Activated CD4-positive, alpha-beta T cell treated with anti-CD3 and anti-CD28 coated beads, Interleukin-2, amount 10 ng/mL, durations not matched to agents 7 days and 5 days (primary cell): ENCODE measurements around the gene CALN1. TPM values are rescaled to one million over a fixed set of nuclear protein-coding genes. Genes with fewer than 3 reads are reported as not detected.

Experiments used
- CTCF ChIA-PET: fragments of 350-600 bp; sonication (Branson Sonifier 250); formaldehyde crosslinking; loops from one replicate; lab custom pipeline; 2021; ENCODE audit warnings: antibody characterized with exemption; lab: Charles Lee
- POLR2A ChIA-PET: fragments of 350-600 bp; sonication (Branson Sonifier 250); formaldehyde crosslinking; loops from one replicate; lab custom pipeline; 2021; ENCODE audit warnings: antibody characterized with exemption; lab: Charles Lee
- DNase-seq: peaks from one replicate; pipeline ENCODE4 v3.0.0-alpha.2; 2020
- H3K27ac Mint-ChIP-seq: one replicate; pipeline ENCODE4 v1.8.0; 2021; ENCODE audit warnings: mild to moderate bottlenecking, moderate library complexity, mixed read lengths
- H3K27me3 Mint-ChIP-seq: one replicate; pipeline ENCODE4 v1.8.0; 2021; ENCODE audit warnings: mixed read lengths
- H3K36me3 Mint-ChIP-seq: one replicate; pipeline ENCODE4 v1.8.0; 2021; ENCODE audit warnings: low read depth, mixed read lengths
- H3K4me1 Mint-ChIP-seq: one replicate; pipeline ENCODE4 v1.8.0; 2021; ENCODE audit warnings: mixed read lengths
- H3K4me3 Mint-ChIP-seq: one replicate; pipeline ENCODE4 v1.8.0; 2021; ENCODE audit warnings: mild to moderate bottlenecking, moderate library complexity, mixed read lengths
- H3K9me3 Mint-ChIP-seq: one replicate; pipeline ENCODE4 v1.8.0; 2021; ENCODE audit warnings: mixed read lengths
- total RNA-seq, 2 experiments: library from RNA; stranded (reverse); gene quantifications; one replicate each; pipeline ENCODE4 v1.2.3, GENCODE V29; 2021

CALN1 gene
- total RNA-seq, 2 experiments from 2014 or later = not detected

DNA sequence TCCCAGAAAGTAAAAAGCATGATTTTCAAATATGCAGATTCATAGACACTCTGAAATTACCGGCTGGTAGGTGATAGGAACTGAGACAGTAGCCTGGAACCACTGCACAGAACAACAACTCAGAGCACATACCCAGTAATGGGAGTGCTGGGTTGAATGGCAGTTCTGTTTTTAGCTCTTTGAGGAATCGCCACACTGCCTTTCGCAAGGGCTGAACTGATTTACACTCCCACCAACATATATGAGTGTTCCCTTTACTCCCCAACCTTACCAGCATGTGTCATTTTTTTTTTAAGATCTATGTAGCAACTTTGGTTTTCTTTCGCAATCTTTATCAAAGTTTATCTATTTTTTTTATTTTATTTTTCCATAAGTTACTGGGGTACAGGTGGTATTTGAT lies 358.8 kb downstream of the CALN1 start:
- Mint-ChIP-seq H3K4me1 (no peaks in the 10 kb centered on the region), H3K9me3 (peaks cover 3% of the 10 kb centered on the region), H3K27me3 (no peaks in the 10 kb centered on the region), H3K4me3 (no peak overlapping the region), H3K36me3 (no peaks in the 10 kb centered on the region), H3K27ac (no peak overlapping the region)
- DNase-seq = no peak
- ChIA-PET CTCF (no interaction called here), POLR2A (no interaction called here)

- Mint-ChIP-seq H3K9me3 (peaks cover 4% of the 10 kb centered on the region), H3K4me1 (no peaks in the 10 kb centered on the region), H3K4me3 (no peak overlapping the region), H3K27me3 (no peaks in the 10 kb centered on the region), H3K27ac (no peak overlapping the region), H3K36me3 (no peaks in the 10 kb centered on the region)
- ChIA-PET CTCF (interaction anchor here (0.7 kb wide), 1 partner anchor 127 kb away, joined by 5 read pairs; no protein-coding TSS in a partner anchor), POLR2A (no interaction called here)
- DNase-seq = no peak
These were observed 363.7 kb downstream of the CALN1 start for GRCh38 chr7:72048420-72048819.

GRCh38 chr7:72042855-72043254 lies 369.3 kb downstream of the CALN1 start:
- ChIA-PET CTCF (no interaction called here), POLR2A (no interaction called here)
- H3K36me3 Mint-ChIP-seq = no peaks in the 10 kb centered on the region
- H3K27ac Mint-ChIP-seq = no peak overlapping the region
- H3K4me3 Mint-ChIP-seq = no peak overlapping the region
- no peaks in the 10 kb centered on the region for H3K27me3 Mint-ChIP-seq
- H3K4me1 Mint-ChIP-seq = no peaks in the 10 kb centered on the region
- peaks cover 4% of the 10 kb centered on the region for H3K9me3 Mint-ChIP-seq
- DNase-seq = no peak

DNA sequence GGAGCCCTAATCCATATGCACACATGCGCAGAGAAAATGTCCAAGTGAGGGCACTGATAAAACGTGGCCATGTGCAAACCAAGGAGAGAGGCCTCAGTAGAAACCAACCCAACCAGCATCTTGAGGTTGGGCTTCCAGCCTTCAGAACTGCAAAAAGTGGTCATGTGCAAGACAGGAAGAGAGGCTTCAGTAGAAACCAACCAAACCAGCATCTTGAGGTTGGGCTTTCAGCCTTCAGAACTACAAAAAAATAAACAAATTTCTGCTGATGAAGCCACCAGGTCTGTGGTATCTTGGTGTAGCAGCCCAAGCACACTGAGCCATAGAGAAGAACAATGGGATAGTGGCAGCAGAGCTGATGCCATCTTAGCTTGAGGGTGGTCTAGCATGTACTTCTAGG lies 371.5 kb downstream of the CALN1 start:
- Mint-ChIP-seq H3K9me3 (peaks cover 2% of the 10 kb centered on the region), H3K4me1 (no peaks in the 10 kb centered on the region), H3K36me3 (no peaks in the 10 kb centered on the region), H3K27me3 (no peaks in the 10 kb centered on the region), H3K27ac (no peak overlapping the region), H3K4me3 (no peak overlapping the region)
- POLR2A ChIA-PET = no interaction called here
- no peak for DNase-seq
- CTCF ChIA-PET = no interaction called here

GRCh38 chr7:72039460-72039859 lies 372.7 kb downstream of the CALN1 start:
- no peaks in the 10 kb centered on the region for H3K36me3 Mint-ChIP-seq
- no peak for DNase-seq
- no peak overlapping the region for H3K27ac Mint-ChIP-seq
- ChIA-PET POLR2A (no interaction called here), CTCF (no interaction called here)
- peaks cover 2% of the 10 kb centered on the region for H3K9me3 Mint-ChIP-seq
- H3K4me3 Mint-ChIP-seq = no peak overlapping the region
- no peaks in the 10 kb centered on the region for H3K4me1 Mint-ChIP-seq
- no peaks in the 10 kb centered on the region for H3K27me3 Mint-ChIP-seq

- no peak for DNase-seq
- no peak overlapping the region for H3K27ac Mint-ChIP-seq
- no peaks in the 10 kb centered on the region for H3K9me3 Mint-ChIP-seq
- H3K36me3 Mint-ChIP-seq = no peaks in the 10 kb centered on the region
- CTCF ChIA-PET = interaction anchor here (0.7 kb wide), 1 partner anchor 19 kb away, joined by 4 read pairs; no protein-coding TSS in a partner anchor
- POLR2A ChIA-PET = no interaction called here
- no peak overlapping the region for H3K4me3 Mint-ChIP-seq
- H3K4me1 Mint-ChIP-seq = no peaks in the 10 kb centered on the region
- no peaks in the 10 kb centered on the region for H3K27me3 Mint-ChIP-seq
These were observed 374.0 kb downstream of the CALN1 start for GRCh38 chr7:72038022-72038732.

- Mint-ChIP-seq H3K27me3 (no peaks in the 10 kb centered on the region), H3K36me3 (no peaks in the 10 kb centered on the region), H3K4me1 (no peaks in the 10 kb centered on the region)
These were observed 374.6 kb downstream of the CALN1 start for GRCh38 chr7:72037516-72037915.

GRCh38 chr7:72035266-72035665 lies 376.9 kb downstream of the CALN1 start:
- ChIA-PET CTCF (no interaction called here), POLR2A (no interaction called here)
- Mint-ChIP-seq H3K4me3 (no peak overlapping the region), H3K36me3 (no peaks in the 10 kb centered on the region), H3K27me3 (no peaks in the 10 kb centered on the region), H3K9me3 (peaks cover 4% of the 10 kb centered on the region), H3K27ac (no peak overlapping the region), H3K4me1 (no peaks in the 10 kb centered on the region)
- no peak for DNase-seq

More at GRCh38 chr7:72037516-72037915, 374.6 kb downstream of the CALN1 start:
- ChIA-PET POLR2A (no interaction called here), CTCF (interaction anchor here (0.7 kb wide), 1 partner anchor 20 kb away, joined by 4 read pairs; no protein-coding TSS in a partner anchor)
- no peak for DNase-seq
- H3K4me3 Mint-ChIP-seq = no peak overlapping the region
- H3K27ac Mint-ChIP-seq = no peak overlapping the region
- peaks cover 1% of the 10 kb centered on the region for H3K9me3 Mint-ChIP-seq

- no peak overlapping the region for H3K27ac Mint-ChIP-seq
- H3K9me3 Mint-ChIP-seq = peaks cover 8% of the 10 kb centered on the region
- no peaks in the 10 kb centered on the region for H3K4me1 Mint-ChIP-seq
- ChIA-PET CTCF (no interaction called here), POLR2A (no interaction called here)
- no peaks in the 10 kb centered on the region for H3K27me3 Mint-ChIP-seq
- no peaks in the 10 kb centered on the region for H3K36me3 Mint-ChIP-seq
- DNase-seq = no peak
- no peak overlapping the region for H3K4me3 Mint-ChIP-seq
These were observed 379.2 kb downstream of the CALN1 start for GRCh38 chr7:72032934-72033333.

- POLR2A ChIA-PET = no interaction called here
- Mint-ChIP-seq H3K27ac (no peak overlapping the region), H3K9me3 (peaks cover 8% of the 10 kb centered on the region), H3K4me3 (no peak overlapping the region), H3K36me3 (no peaks in the 10 kb centered on the region), H3K4me1 (no peaks in the 10 kb centered on the region), H3K27me3 (no peaks in the 10 kb centered on the region)
- no peak for DNase-seq
- CTCF ChIA-PET = no interaction called here
These were observed 381.0 kb downstream of the CALN1 start for GRCh38 chr7:72030994-72031667.

- ChIA-PET CTCF (interaction anchor here (1.1 kb wide), 1 partner anchor 9 kb away, joined by 6 read pairs; no protein-coding TSS in a partner anchor), POLR2A (no interaction called here)
- H3K4me3 Mint-ChIP-seq = no peak overlapping the region
- DNase-seq = no peak
- no peak overlapping the region for H3K27ac Mint-ChIP-seq
- no peaks in the 10 kb centered on the region for H3K4me1 Mint-ChIP-seq
- peaks cover 16% of the 10 kb centered on the region for H3K9me3 Mint-ChIP-seq
- no peaks in the 10 kb centered on the region for H3K36me3 Mint-ChIP-seq
- no peaks in the 10 kb centered on the region for H3K27me3 Mint-ChIP-seq
These were observed 383.9 kb downstream of the CALN1 start for GRCh38 chr7:72028267-72028666.

DNA sequence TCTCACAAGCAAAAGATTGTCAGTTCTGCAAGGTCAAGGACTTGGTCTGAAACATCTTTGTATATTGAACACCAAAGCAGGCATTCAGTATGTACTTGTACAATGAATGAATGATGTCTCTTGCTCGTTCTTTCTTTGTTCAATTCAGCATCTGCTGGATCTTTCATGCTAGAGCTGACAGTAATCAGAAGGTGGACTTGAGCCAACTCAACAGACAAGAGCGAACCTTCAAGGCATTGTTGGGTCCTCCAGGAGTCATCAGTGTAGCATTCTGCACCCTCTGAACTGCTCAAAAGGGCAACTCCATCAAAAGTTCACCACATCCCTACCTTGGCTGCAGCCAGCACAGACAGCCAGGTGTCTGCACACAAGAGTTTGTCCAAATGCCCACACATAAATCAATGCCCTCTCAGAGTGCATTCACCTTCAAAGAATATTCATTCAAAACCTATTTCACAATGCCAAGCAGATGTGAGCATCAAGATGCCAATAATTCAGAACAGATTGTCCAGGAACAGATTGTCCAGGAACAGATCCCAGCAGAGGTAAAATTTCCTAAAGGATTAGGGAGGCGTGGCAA lies 386.7 kb downstream of the CALN1 start:
- POLR2A ChIA-PET = no interaction called here
- no peaks in the 10 kb centered on the region for H3K36me3 Mint-ChIP-seq
- H3K27me3 Mint-ChIP-seq = no peaks in the 10 kb centered on the region
- H3K27ac Mint-ChIP-seq = no peak overlapping the region
- CTCF ChIA-PET = no interaction called here
- peaks cover 12% of the 10 kb centered on the region for H3K9me3 Mint-ChIP-seq
- no peaks in the 10 kb centered on the region for H3K4me1 Mint-ChIP-seq
- no peak overlapping the region for H3K4me3 Mint-ChIP-seq
- DNase-seq = no peak

- ChIA-PET CTCF (no interaction called here), POLR2A (no interaction called here)
- H3K9me3 Mint-ChIP-seq = peaks cover 10% of the 10 kb centered on the region
- no peaks in the 10 kb centered on the region for H3K36me3 Mint-ChIP-seq
- no peak overlapping the region for H3K4me3 Mint-ChIP-seq
- no peaks in the 10 kb centered on the region for H3K27me3 Mint-ChIP-seq
- no peak for DNase-seq
- H3K4me1 Mint-ChIP-seq = no peaks in the 10 kb centered on the region
- no peak overlapping the region for H3K27ac Mint-ChIP-seq
These were observed 388.2 kb downstream of the CALN1 start for GRCh38 chr7:72023926-72024325.
